Measurements from ENCODE around the gene ADAMTS10. TPM values are rescaled to one million over a fixed set of nuclear protein-coding genes. Genes with fewer than 3 reads are reported as not detected.
"Not testable (repeated sequence)": the region's sequence is repeated elsewhere in the genome, so short reads cannot be mapped to it uniquely, and the experiment has no call there.

Gene ADAMTS10
- total RNA-seq, 1 donor: 7.3 TPM

DNA sequence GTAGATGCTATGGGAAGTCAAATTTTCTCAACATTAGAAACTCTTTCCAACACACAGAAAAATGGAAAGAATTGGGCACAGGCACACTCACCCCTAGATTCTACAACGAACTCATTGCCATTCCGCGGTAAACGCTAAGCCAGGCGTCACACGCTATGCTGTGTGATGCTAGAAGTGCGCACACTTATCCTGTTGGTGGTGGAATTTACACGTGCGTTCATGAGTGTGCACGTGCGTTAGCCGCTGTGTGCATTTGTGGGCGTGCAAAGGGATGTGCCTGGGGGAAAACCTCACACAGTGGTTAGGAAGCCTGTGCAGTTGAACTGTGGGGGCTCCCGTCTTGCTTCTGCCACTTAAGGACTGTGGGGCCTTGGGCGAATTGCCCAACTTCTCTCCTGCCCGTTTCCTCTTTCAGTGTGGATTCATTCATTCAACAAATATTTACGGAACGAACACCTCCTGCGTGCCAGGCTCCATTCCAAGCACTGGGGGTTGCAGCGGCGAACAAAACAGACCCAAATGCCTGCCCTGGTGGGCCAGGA lies 27.6 kb upstream of the ADAMTS10 start:
- H3K4me3 ChIP-seq (ENCODE audit: low read depth, low read length): no peak overlapping the region
- TF ChIP-seq, protein P1, sequence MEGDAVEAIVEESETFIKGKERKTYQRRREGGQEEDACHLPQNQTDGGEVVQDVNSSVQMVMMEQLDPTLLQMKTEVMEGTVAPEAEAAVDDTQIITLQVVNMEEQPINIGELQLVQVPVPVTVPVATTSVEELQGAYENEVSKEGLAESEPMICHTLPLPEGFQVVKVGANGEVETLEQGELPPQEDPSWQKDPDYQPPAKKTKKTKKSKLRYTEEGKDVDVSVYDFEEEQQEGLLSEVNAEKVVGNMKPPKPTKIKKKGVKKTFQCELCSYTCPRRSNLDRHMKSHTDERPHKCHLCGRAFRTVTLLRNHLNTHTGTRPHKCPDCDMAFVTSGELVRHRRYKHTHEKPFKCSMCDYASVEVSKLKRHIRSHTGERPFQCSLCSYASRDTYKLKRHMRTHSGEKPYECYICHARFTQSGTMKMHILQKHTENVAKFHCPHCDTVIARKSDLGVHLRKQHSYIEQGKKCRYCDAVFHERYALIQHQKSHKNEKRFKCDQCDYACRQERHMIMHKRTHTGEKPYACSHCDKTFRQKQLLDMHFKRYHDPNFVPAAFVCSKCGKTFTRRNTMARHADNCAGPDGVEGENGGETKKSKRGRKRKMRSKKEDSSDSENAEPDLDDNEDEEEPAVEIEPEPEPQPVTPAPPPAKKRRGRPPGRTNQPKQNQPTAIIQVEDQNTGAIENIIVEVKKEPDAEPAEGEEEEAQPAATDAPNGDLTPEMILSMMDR (IDR thresholded peaks at IDR 0.05; ENCODE audit: insufficient read depth, low read depth, low read length): no peak
- no peak for DNase-seq (ENCODE audit: low read depth)

DNA sequence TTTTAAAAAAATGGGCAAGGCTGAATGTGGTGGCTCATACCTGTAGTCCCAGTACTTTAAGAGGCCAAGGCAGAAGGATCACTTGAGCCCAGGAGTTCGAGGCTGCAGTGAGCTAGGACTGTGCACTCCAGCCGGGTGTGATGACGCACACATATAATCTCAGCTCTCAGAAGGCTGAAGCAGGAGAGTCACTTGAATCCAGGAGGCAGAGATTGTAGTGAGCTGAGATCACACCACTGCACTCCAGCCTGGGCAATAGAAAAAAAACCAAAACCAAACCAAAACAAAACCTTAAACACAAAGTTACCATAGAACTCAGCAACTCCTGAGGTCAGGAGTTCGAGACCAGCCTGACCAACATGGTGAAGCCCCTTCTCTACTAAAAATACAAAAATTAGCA lies 26.6 kb upstream of the ADAMTS10 start:
- H3K4me3 ChIP-seq (ENCODE audit: low read depth, low read length); DNase-seq (ENCODE audit: low read depth): not testable (repeated sequence)

DNA sequence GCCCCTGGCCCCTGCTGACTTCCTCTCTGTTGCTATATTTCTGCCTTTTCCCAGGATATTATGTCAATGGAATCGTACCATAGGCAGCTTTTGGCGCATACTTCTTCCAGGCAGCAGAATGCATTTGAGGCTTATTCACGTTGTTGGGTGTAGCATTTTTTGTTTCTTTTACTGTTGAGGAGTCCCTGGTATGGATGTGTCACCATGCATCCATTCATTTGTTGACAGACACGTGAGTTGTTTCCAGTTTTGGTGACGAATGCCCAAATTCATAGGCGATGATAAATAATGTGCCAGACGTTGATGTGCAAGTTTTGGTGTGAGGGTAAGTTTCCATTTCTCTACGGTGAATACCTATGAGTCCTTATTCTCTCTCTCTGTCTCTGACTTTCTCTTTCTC lies 24.9 kb upstream of the ADAMTS10 start:
- no peak overlapping the region for H3K4me3 ChIP-seq (ENCODE audit: low read depth, low read length)
- TF ChIP-seq, protein P1 (IDR thresholded peaks at IDR 0.05; ENCODE audit: insufficient read depth, low read depth, low read length): no peak
- DNase-seq (ENCODE audit: low read depth): no peak

DNA sequence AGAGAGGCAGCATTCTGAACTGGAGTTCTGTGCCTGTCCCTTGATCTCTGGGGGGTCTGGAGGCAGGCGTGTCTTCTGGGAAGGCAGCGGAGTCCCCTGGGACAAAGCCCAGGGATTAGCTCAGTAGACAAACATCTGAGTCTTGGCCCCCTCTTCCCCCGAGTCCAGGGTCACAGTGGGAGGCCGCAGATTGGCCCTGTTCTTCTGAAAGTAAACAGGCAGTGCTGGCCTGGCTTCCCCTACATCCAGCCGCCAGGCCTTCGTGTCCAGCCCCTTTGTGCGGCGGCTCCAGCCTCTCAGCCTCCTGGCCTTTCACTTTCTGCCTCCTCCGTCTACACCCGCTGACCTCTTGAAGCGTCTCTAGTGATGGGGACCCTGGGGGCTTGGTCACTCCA lies 20.9 kb upstream of the ADAMTS10 start:
- H3K4me3 ChIP-seq (ENCODE audit: low read depth, low read length): no peak overlapping the region
- no peak for DNase-seq (ENCODE audit: low read depth)
- TF ChIP-seq, protein P1 (IDR thresholded peaks at IDR 0.05; ENCODE audit: insufficient read depth, low read depth, low read length): no peak

DNA sequence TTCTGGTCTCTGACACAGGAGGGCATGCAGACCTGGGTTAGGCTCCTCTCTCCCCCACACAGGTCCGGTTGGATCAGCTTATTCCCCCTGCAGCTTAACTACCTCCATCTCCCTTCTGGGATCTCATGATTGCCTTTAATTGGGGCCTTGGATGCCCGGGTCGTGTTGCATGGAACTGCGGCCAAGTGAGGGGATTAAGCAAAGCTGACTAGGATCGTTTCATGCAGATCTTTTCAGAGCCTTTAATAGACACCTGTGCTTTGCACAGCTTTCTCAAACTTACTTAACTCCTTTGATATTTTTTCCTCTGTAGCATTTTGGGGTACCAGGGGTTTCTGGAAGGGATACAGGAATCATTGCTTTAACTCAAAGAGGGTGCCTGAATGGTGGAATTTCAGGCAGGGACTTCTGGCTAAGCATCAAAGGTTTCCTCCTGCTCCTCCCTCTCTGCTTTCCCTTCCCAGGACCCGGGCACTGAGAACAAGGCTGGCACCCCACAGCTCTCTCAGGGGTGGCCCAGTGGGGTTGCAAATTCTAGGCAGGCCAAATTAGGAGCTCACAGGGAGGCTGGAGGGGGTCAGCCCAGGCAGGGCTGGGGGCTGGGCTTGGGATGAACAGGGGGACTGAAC lies 20.4 kb upstream of the ADAMTS10 start:
- no peak for DNase-seq (ENCODE audit: low read depth)
- TF ChIP-seq, protein P1 (IDR thresholded peaks at IDR 0.05; ENCODE audit: insufficient read depth, low read depth, low read length): no peak
- no peak overlapping the region for H3K4me3 ChIP-seq (ENCODE audit: low read depth, low read length)

DNA sequence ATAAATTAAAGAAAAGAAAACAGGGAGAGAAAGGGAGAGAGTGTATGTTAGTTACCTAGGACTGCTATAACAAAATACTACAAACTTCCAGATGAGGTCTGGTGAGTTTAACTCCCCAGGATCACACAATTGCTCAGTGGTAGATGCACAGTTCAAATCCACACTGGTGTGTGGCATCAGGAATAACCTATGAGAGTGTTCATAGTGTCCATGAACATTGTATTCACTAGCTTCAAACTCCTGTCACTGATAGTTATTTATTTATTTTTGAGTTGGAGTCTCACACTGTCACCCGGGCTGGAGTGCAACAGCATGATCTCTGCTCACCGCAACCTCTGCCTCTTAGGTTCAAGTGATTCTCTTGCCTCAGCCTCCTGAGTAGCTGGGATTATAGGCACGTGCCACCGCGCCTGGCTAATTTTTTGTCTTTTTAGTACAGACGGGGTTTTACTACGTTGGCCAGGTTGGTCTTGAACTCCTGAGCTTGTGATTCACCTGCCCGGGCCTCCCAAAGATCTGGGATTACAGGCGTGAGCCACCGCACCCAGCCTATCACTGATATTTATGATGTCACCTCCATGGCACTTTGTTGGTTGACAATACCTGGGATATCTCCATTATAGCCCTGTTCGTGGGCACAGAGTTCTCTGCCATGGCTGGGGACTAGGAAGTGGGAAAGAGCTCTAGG lies 19.6 kb upstream of the ADAMTS10 start, which contains the start of gene NFILZ:
NFILZ (plus strand) TSS at position 638 of the 688 bp plus-strand sequence. CDS start 46,133 bp downstream, outside the sequence.
- no peak within 1 kb of the TSS for H3K4me3 ChIP-seq (ENCODE audit: low read depth, low read length)
- no peak for DNase-seq (ENCODE audit: low read depth)
- TF ChIP-seq, protein P1 (IDR thresholded peaks at IDR 0.05; ENCODE audit: insufficient read depth, low read depth, low read length): no peak

DNA sequence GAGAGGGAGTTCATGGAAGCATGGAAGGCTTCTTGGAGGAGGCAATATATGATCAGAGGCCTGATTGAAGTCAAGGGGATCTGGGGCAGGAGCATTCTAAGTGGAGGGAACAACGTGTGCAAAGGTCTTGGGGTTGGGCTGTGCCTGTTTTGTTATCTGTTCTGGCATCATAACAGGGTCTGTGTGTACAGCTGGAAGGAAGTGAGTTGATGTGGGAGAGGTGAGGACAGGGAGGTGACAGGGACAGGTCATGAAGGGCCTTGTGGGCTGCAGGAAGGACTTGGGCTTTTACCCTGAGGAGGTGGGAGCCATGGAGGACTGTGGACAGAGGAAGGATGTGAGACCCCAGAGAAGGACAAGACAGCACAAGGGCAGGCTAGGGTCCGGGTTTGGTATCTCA lies 18.7 kb upstream of the ADAMTS10 start:
- no peak overlapping the region for H3K4me3 ChIP-seq (ENCODE audit: low read depth, low read length)
- TF ChIP-seq, protein P1 (IDR thresholded peaks at IDR 0.05; ENCODE audit: insufficient read depth, low read depth, low read length): no peak

More for the DNA sequence above, 18.7 kb upstream of the ADAMTS10 start:
- DNase-seq (ENCODE audit: low read depth): no peak

Data from fibroblast of villous mesenchyme (primary cell).